ENCODE data around the gene MYRF. TPM values are rescaled to one million over a fixed set of nuclear protein-coding genes. Genes with fewer than 3 reads are reported as not detected.

Gene MYRF
- total and polyA plus RNA-seq, 2 donors (not counting 3 experiments of a cell fraction or from before 2014, with no cell fraction given) = 0.82 to 0.98 TPM

- H3K27ac ChIP-seq (ENCODE audit: insufficient read depth, low read depth, low read length) = no peak overlapping the region
- DNase-seq (ENCODE audit: low read depth, low spot score) (no peak), FAIRE-seq (no peak)
- dilution Hi-C loops (cut with MboI; ENCODE audit: extremely low pct_ligation_motif_present, low sequenced_read_pairs) = no loop called here
- intact Hi-C loops (cut with micrococcal nuclease) = loop anchor here (2.0 kb wide), 1 partner anchor 51 kb away; no protein-coding TSS in a partner anchor
- no peak overlapping the region for H3K4me3 ChIP-seq (replicated peaks in 1 of 3; ENCODE audit: insufficient read depth in 1 of 3, low read depth in 1 of 3, low read length in 3 of 3)
- no peaks in the 10 kb centered on the region for H3K9me1 ChIP-seq (replicated peaks; ENCODE audit: control insufficient read depth, extremely low read depth, insufficient read depth, low read length)
- H3K79me2 ChIP-seq (ENCODE audit: control insufficient read depth, insufficient read depth, low read length) = peaks cover 60% of the 10 kb centered on the region
- H3K36me3 ChIP-seq (ENCODE audit: control insufficient read depth in 2 of 2, extremely low read depth in 1 of 2, insufficient read depth in 2 of 2, low read length in 2 of 2) = peaks cover 3 to 6% of the 10 kb centered on the region in 2 experiments
- no peaks in the 10 kb centered on the region for H3K9me3 ChIP-seq (replicated peaks; ENCODE audit: control insufficient read depth, insufficient read depth, low read length)
- ChIA-PET POLR2A (no interaction called here), CTCF (interaction anchor here (0.8 to 4.4 kb wide), 12 partner anchors 14 to 312 kb away, joined by 3 to 112 read pairs (median 18); partner anchors contain the start of genes FADS2 and FADS3)
- H2AFZ ChIP-seq (ENCODE audit: low read depth, low read length) = no peak overlapping the region
- no peak overlapping the region for H3K9ac ChIP-seq (replicated peaks; ENCODE audit: extremely low read depth, insufficient read depth, low read length)
- no peaks in the 10 kb centered on the region for H4K20me1 ChIP-seq (replicated peaks; ENCODE audit: control insufficient read depth, extremely low read depth, insufficient read depth, low read length)
- BruUV-seq (replicated peaks) = no TSS peak
- no peaks in the 10 kb centered on the region for H3K27me3 ChIP-seq (ENCODE audit: control insufficient read depth in 2 of 2, insufficient read depth in 2 of 2, low read length in 2 of 2)
- H3K4me2 ChIP-seq (ENCODE audit: insufficient read depth, low read length) = no peak overlapping the region
- H3K4me1 ChIP-seq (ENCODE audit: control insufficient read depth, extremely low read depth, insufficient read depth, low read length) = peaks cover 25% of the 10 kb centered on the region
- TF ChIP-seq MYC (IDR thresholded peaks at IDR 0.05; ENCODE audit: low read depth, low read length) (no peak), GATA2 (IDR thresholded peaks at IDR 0.05; ENCODE audit: insufficient read depth, insufficient read length, low read depth, low read length) (no peak), FOS (IDR thresholded peaks at IDR 0.05; ENCODE audit: borderline replicate concordance, insufficient read depth, low read length) (no peak), JUN (IDR thresholded peaks at IDR 0.05; ENCODE audit: borderline replicate concordance, insufficient read depth, insufficient read length, low read depth) (no peak), POLR2A (IDR thresholded peaks at IDR 0.05; ENCODE audit: low read depth, low read length) (no peak), CTCF (IDR thresholded peaks at IDR 0.05; ENCODE audit: extremely low read depth in 1 of 2, insufficient read depth in 1 of 2, low read depth in 1 of 2, low read length in 2 of 2) (no peak), POLR2AphosphoS5 (IDR thresholded peaks at IDR 0.05; ENCODE audit: insufficient read depth, low read depth, low read length) (no peak), MAX (IDR thresholded peaks at IDR 0.05; ENCODE audit: insufficient read depth, insufficient read length) (no peak), EZH2 (IDR thresholded peaks at IDR 0.05; ENCODE audit: borderline replicate concordance, low read depth, low read length, severe bottlenecking) (no peak)
These were observed 43.6 kb downstream of the MYRF start for GRCh38 chr11:61795876-61796526.
